KMS-11 (cell line): ENCODE data around the gene NBEA.
"Not testable (repeated sequence)": the region's sequence is repeated elsewhere in the genome, so short reads cannot be mapped to it uniquely, and the experiment has no call there.

ENCODE experiments used
- H2AFZ ChIP-seq: fragments of 200-600 bp; sonication (generic); 2 replicates; pipeline ENCODE4 v1.6.1; 2016; ENCODE audit warnings: antibody characterized with exemption, mixed run types, low read depth
- H3K27ac ChIP-seq: fragments of 200-600 bp; sonication (generic); 2 replicates; pipeline ENCODE4 v1.6.1; 2016; ENCODE audit warnings: mild to moderate bottlenecking, mixed run types
- H3K27me3 ChIP-seq: fragments of 200-600 bp; sonication (generic); 2 replicates; pipeline ENCODE4 v1.6.1; 2017; ENCODE audit warnings: mild to moderate bottlenecking, low read depth, mixed run types, moderate library complexity; ENCODE audit not compliant: insufficient read depth
- H3K36me3 ChIP-seq: fragments of 200-600 bp; sonication (generic); 2 replicates; pipeline ENCODE4 v1.6.1; 2017; ENCODE audit warnings: mild to moderate bottlenecking, mixed run types; ENCODE audit not compliant: insufficient read depth
- H3K4me1 ChIP-seq: fragments of 200-600 bp; sonication (generic); 2 replicates; pipeline ENCODE4 v1.6.1; 2016; ENCODE audit warnings: mild to moderate bottlenecking, low read depth, mixed run types; ENCODE audit not compliant: poor library complexity, severe bottlenecking
- H3K4me2 ChIP-seq: fragments of 200-600 bp; sonication (generic); 2 replicates; pipeline ENCODE4 v1.7.0; 2016; ENCODE audit warnings: mild to moderate bottlenecking, mixed run types
- H3K4me3 ChIP-seq: fragments of 200-600 bp; sonication (generic); IDR thresholded peaks from 2 replicates; pipeline ENCODE4 v1.6.1; 2017; ENCODE audit warnings: low read depth, low read length, mixed read lengths; ENCODE audit not compliant: insufficient read depth
- H3K79me2 ChIP-seq: fragments of 200-600 bp; sonication (generic); 2 replicates; pipeline ENCODE4 v1.6.1; 2016; ENCODE audit warnings: low read depth, mixed run types; ENCODE audit not compliant: insufficient read depth
- H3K9ac ChIP-seq: fragments of 200-600 bp; sonication (generic); 2 replicates; pipeline ENCODE4 v1.6.1; 2016; ENCODE audit warnings: mild to moderate bottlenecking, mixed run types
- H4K20me1 ChIP-seq: fragments of 200-600 bp; sonication (generic); 2 replicates; pipeline ENCODE4 v1.6.1; 2016; ENCODE audit warnings: mild to moderate bottlenecking, mixed run types; ENCODE audit not compliant: insufficient read depth
- TF ChIP-seq, protein P1 (sequence below): fragments of 200-600 bp; sonication (generic); conservative IDR thresholded peaks from 2 replicates; pipeline ENCODE4 v1.6.1; 2017; ENCODE audit warnings: low read depth, mild to moderate bottlenecking, antibody characterized with exemption, low read length, moderate library complexity, mixed read lengths

The NBEA gene

GRCh38 chr13:35393886-35394285 lies 451.8 kb downstream of the NBEA start:
- no peaks in the 10 kb centered on the region for H3K36me3 ChIP-seq
- H2AFZ ChIP-seq, result no peak overlapping the region
- H3K9ac ChIP-seq, result no peak overlapping the region
- H3K4me3 ChIP-seq, result no peak overlapping the region
- H3K27ac ChIP-seq, result no peak overlapping the region
- H4K20me1 ChIP-seq, result no peaks in the 10 kb centered on the region
- H3K4me1 ChIP-seq, result no peaks in the 10 kb centered on the region
- TF ChIP-seq, protein P1, sequence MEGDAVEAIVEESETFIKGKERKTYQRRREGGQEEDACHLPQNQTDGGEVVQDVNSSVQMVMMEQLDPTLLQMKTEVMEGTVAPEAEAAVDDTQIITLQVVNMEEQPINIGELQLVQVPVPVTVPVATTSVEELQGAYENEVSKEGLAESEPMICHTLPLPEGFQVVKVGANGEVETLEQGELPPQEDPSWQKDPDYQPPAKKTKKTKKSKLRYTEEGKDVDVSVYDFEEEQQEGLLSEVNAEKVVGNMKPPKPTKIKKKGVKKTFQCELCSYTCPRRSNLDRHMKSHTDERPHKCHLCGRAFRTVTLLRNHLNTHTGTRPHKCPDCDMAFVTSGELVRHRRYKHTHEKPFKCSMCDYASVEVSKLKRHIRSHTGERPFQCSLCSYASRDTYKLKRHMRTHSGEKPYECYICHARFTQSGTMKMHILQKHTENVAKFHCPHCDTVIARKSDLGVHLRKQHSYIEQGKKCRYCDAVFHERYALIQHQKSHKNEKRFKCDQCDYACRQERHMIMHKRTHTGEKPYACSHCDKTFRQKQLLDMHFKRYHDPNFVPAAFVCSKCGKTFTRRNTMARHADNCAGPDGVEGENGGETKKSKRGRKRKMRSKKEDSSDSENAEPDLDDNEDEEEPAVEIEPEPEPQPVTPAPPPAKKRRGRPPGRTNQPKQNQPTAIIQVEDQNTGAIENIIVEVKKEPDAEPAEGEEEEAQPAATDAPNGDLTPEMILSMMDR, result no peak
- no peaks in the 10 kb centered on the region for H3K79me2 ChIP-seq
- no peaks in the 10 kb centered on the region for H3K27me3 ChIP-seq
- no peak overlapping the region for H3K4me2 ChIP-seq

DNA sequence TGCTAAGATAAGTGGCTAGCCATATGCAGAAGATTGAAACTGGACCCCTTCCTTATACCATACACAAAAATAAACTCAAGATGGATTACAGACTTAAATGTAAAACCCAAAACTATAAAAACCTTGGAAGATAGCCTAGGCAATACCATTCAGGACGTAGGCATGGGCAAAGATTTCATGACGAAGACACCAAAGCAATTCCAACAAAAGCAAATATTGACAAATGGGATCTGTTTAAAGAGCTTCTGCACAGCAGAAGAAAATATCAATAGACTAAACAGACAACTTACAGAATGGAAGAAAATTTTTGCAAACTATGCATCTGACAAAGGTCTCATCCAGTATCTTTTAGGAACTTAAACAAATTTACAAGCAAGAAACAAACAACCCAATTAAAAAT lies 466.2 kb downstream of the NBEA start:
- H3K79me2 ChIP-seq, H3K9ac ChIP-seq, H3K4me3 ChIP-seq, H3K4me1 ChIP-seq, H3K36me3 ChIP-seq, H3K27me3 ChIP-seq, H3K27ac ChIP-seq, H4K20me1 ChIP-seq, H2AFZ ChIP-seq, H3K4me2 ChIP-seq: not testable (repeated sequence)

GRCh38 chr13:35411059-35411744 lies 469.1 kb downstream of the NBEA start:
- no peaks in the 10 kb centered on the region for H3K36me3 ChIP-seq
- no peak overlapping the region for H2AFZ ChIP-seq
- no peaks in the 10 kb centered on the region for H3K4me1 ChIP-seq
- no peak overlapping the region for H3K4me3 ChIP-seq
- TF ChIP-seq, protein P1, result no peak
- no peak overlapping the region for H3K4me2 ChIP-seq
- H3K27me3 ChIP-seq, result no peaks in the 10 kb centered on the region
- H4K20me1 ChIP-seq, result no peaks in the 10 kb centered on the region
- no peak overlapping the region for H3K9ac ChIP-seq
- no peak overlapping the region for H3K27ac ChIP-seq
- no peaks in the 10 kb centered on the region for H3K79me2 ChIP-seq

DNA sequence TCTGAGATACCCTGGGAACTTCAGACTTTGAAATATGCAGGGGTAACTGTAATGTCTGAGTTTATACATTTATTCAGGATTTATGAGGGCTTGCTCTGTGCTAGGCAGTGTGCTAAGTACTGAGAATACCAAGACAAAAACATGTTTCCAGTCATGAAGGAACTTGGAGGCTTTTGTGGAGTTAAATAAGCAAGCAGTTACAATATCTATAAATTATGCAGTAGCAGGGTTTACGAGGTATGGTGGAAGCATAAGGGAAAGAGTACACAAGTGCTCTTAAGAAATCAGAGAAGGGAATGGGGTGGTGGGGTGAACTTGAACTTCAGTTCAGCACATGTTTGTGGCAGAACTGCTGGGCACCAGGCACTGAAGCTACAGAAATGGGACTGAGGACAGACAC lies 506.4 kb downstream of the NBEA start:
- Histone ChIP-seq H4K20me1 (no peaks in the 10 kb centered on the region), H3K36me3 (no peaks in the 10 kb centered on the region), H3K4me3 (no peak overlapping the region), H2AFZ (no peak overlapping the region), H3K4me1 (no peaks in the 10 kb centered on the region), H3K79me2 (no peaks in the 10 kb centered on the region), H3K27me3 (no peaks in the 10 kb centered on the region), H3K4me2 (no peak overlapping the region), H3K27ac (no peak overlapping the region), H3K9ac (no peak overlapping the region)
- TF ChIP-seq, protein P1, result no peak

GRCh38 chr13:35449821-35450220 lies 507.8 kb downstream of the NBEA start:
- no peaks in the 10 kb centered on the region for H4K20me1 ChIP-seq
- H3K4me2 ChIP-seq, result no peak overlapping the region
- no peaks in the 10 kb centered on the region for H3K27me3 ChIP-seq
- H3K9ac ChIP-seq, result no peak overlapping the region
- no peaks in the 10 kb centered on the region for H3K4me1 ChIP-seq
- no peak overlapping the region for H3K4me3 ChIP-seq
- H2AFZ ChIP-seq, result no peak overlapping the region
- H3K27ac ChIP-seq, result no peak overlapping the region
- TF ChIP-seq, protein P1, result no peak
- H3K36me3 ChIP-seq, result no peaks in the 10 kb centered on the region
- H3K79me2 ChIP-seq, result no peaks in the 10 kb centered on the region
